Sigmoid colon (tissue), 4 donors: ENCODE measurements around the gene DPYSL4.

Experiments used
- CTCF ChIP-seq, 4 experiments: fragments of 450-650 bp in 3 of 4; fragments of 200-600 bp in 1 of 4; IDR thresholded peaks; one replicate each; pipeline ENCODE4 v1.5.1; 2016 to 2019; ENCODE audit warnings: antibody characterized with exemption in 4 of 4, mild to moderate bottlenecking in 3 of 4, moderate library complexity in 2 of 4
- POLR2AphosphoS5 ChIP-seq, 4 donors: sonication (generic); formaldehyde crosslinking; IDR thresholded peaks; one replicate each; pipeline ENCODE4 v1.6.1; 2017; ENCODE audit warnings: antibody characterized with exemption in 4 of 4

GRCh38 chr10:132186488-132187429 lies at the start of gene DPYSL4:
- TF ChIP-seq CTCF (IDR thresholded peaks at IDR 0.05) (no peak), POLR2AphosphoS5 (IDR thresholded peaks at IDR 0.05) (no peak)
